Hematopoietic multipotent progenitor cell treated with erythropoietin and hydrocortisone succinate and interleukin-3 and kit ligand, for 15 days (in vitro differentiated cells): ENCODE measurements around the gene IFT52.

Source experiments
- DNase-seq: peaks from one replicate; pipeline ENCODE4 v3.0.0-alpha.2; 2015; ENCODE audit warnings: low spot score

Gene IFT52

DNA sequence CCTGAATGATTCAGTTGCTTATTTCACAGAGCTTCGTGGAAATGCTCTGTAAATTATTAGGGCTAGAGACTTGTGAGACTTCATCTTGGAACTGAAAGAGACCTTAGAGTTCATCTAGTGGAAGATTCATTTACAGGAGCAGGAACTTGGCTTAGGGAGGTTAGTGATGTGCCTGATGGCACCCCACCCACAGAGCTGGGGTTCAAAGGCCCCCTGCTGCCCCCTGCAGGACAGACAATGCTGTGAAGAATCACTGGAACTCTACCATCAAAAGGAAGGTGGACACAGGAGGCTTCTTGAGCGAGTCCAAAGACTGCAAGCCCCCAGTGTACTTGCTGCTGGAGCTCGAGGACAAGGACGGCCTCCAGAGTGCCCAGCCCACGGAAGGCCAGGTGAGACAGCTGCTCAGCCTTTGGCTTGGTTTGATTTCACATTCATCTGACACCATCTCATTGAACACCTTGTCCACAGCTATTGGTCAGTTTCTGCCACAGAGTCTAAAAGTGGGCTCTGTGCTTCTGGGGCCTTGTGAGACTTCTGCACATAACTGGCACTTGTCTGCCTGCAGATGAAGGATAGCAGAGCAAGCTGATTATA is 101.3 kb downstream of the IFT52 start:
- peak; percentile 84 for DNase-seq

DNA sequence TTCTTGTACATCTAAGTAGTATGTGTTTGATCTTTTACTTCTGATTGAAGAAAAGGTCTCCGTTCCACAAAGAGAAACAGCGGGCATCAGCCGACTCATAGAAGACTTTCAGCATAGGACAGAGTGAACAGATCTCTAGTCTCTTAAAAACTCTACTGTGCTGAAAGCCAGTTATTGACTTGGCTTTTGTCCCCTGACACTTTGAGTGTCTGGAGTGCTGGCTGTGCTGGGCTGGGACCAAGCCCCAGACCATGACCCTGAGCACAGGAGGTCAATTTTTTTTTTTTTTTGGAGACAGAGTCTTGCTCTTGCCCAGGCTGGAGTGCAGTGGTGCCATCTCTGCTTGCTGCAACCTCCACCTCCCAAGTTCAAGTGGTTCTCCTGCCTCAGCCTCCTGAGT is 104.0 kb downstream of the IFT52 start:
- no peak for DNase-seq

DNA sequence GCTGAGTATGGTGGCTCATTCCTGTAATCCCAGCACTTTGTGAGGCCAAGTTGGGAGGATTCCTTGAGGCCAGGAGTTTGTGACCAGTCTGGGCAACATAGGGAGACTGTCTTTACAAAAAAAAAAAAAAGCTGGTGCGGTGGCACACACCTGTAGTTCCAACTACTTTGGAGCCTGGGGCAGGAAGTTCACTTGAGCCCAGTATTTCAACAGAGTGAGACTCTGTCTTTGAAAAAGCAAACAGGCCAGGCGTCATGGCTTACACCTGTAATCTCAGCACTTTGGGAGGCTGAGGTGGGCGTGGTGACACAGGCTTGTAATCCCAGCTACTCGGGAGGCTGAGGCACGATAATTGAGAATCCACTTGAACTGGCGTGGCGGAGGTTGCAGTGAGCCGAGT is 104.8 kb downstream of the IFT52 start:
- DNase-seq, result no peak
